ENCODE results near the gene MYO16.

The MYO16 gene

GRCh38 chr13:109140054-109140453, 510.6 kb downstream of the MYO16 start:
- DNase-seq = no peak

GRCh38 chr13:109140479-109141349, 511.3 kb downstream of the MYO16 start:
- no peak for DNase-seq

- no peak for DNase-seq
Measured at GRCh38 chr13:109141706-109142105, 512.3 kb downstream of the MYO16 start.

DNA sequence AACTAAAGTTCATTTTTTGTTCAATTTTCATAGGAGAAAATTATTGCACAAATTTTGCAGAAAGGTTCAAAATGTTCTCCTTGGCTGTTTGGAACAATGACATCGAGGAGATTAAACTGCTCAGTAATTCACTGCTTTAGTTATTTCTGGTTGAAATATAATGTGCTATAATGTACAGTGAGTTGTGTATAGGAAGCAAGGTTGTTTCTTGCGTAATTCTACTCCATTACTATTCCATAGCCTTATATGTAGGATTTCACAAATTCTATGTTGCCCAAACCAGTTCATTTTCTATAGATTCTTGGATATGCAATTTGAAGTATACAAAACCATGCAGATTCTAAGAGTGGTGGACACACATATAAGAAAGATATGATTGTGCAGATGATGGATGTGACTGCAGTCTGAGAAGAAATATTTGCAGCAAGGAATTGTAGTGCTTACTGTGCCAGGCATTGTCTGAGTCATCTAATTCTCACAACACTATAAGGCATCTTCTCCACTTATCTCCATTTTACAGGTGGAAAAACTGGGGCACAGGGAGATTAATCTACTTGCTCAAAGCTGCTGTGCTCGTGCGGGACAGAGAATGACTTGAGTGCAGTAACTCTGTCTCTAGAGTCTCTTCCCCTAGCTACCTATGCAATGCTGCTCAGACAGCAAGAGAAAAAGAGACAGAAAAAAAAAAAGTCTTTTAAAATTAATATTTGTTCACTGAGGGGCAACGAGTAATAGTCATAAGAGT, 515.5 kb downstream of the MYO16 start:
- no peak for DNase-seq

- no peak for DNase-seq
Measured at GRCh38 chr13:109145631-109146030, 516.2 kb downstream of the MYO16 start.

GRCh38 chr13:109146393-109146792, 517.0 kb downstream of the MYO16 start:
- DNase-seq = no peak

DNA sequence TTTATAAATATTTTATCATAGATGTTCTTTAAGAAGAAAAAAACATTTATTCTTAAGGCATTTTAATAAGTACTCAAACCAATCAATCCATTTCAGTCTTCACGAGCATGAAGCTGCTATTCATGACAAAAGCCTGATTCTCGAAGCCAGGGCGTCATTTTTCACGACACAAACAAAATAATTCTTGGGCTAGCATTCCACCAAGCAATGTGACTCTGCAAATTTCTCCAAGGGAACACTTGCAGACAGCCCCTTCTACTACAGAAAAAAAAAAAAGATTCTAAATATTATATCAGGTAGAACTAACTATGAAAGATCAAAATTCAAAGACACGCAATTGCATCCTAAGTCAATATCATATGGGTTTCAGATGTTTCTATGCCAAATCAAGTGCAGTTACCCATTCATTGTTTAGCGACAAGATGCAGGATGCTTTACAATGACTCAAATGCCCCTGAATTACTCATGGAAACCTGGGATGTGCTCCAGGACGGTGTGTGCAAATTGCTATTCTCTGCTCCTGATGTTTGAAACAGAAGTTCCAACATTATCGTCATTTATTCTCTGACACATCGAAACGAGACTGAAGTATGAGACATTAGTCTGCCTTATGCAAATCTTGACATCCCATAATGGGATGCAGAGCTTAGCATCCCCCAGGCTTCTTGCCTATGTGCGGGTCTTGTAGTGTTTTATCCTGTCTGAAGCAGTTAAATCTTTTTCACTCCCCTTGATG, 517.7 kb downstream of the MYO16 start:
- no peak for DNase-seq

DNA sequence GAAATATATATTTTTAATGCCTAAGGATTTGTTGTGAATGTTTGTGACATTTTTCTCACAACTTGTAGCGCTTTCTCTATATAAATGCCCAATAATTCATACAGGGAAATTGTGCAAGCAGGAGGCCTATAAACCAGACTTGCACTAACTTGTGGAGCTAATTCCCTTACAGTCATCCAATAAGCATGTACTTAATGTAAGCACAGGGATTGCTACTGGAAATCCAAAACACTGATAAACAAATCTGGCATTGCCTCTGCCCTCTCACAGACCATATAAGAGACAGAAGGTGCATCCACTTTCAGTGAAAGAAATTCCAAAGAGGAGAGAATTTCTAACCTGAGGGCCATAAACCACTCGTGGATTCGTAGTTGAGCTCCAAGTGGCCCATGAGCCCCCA, 518.8 kb downstream of the MYO16 start:
- no peak for DNase-seq

- no peak for DNase-seq
Measured at GRCh38 chr13:109150696-109151095, 521.3 kb downstream of the MYO16 start.

GRCh38 chr13:109151255-109151654, 521.8 kb downstream of the MYO16 start:
- no peak for DNase-seq

DNA sequence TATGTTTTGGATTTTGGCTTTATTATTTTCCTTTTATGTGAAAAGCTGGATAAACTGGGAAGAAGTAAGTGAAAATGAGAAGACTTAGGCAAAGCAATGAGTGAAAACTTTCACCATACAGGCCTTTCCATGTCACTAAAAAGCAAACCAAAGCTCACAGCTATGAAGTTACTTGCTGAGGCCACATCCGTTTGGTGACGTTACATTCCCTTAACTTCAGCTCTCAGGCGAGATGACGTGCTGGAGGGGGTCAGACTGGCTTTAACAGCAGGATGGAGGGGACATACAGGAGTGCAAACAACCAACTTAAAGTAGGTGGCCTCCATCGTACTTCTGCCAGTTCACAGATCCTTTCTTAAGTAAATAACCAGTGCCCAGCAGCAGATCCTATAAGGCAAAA, 522.3 kb downstream of the MYO16 start:
- no peak for DNase-seq

DNA sequence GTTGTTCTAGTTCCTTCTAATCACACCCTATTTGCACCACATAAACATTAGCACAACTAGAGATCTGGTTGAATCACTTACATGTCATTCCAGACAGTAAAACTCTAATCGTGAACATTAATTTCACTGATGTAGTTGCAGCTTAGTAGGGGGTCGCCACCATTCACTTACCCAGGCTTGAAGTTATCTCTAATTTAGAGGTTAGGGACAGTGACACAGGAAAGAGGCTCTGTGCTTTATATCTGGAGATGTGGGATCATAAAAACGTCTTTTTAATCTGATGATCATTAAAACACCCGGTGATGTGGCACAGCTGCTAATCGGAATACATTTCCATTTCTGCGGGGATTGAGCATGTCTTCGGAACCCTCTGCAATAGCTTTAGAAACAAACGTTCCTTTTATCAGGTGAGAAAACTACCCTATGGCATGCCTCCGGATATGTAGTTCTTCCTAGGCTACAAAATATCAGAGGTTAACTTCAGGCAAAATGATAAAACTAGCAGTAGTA, 523.0 kb downstream of the MYO16 start:
- DNase-seq = no peak

DNA sequence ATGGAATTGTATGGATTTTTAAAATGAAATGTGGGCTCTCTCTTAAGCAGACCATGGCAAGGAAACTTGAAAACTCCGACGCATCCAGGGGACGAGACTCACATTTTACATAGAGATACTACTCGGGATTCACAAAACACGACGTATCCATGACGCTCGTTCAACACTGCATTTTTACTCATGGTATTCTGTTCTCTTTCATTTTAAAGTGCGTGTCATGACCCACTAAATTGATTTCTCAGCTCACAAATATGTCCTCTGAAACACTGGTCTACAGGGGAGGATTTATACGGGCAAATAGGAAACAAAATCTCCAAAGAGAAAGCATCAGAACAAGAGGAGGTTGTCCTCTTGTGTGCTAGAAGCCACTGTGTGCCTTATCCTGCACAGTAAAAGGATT, 523.5 kb downstream of the MYO16 start:
- no peak for DNase-seq

DNA sequence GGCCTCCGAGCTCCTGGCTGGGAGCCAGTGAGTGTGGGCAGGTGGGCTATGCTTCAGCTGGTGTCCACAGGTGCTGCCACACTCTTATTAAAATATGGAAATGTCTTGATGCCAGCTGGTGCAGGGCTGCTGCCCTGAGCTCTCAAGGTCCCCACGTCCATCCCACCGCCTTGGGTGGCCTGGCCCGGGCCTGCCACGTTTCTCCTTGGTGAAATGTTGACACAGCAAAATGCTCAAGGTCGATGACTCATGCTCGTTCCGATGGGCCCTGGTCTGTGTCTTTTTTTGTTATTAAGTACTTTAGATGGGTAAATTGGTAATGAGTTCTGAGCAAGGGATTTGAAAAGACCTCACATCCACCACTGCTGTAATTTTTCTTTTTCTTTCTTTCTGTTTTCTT, 524.7 kb downstream of the MYO16 start:
- no peak for DNase-seq

GRCh38 chr13:109154546-109154945, 525.1 kb downstream of the MYO16 start:
- no peak for DNase-seq

- no peak for DNase-seq
Measured at GRCh38 chr13:109154966-109155761, 525.8 kb downstream of the MYO16 start.

DNA sequence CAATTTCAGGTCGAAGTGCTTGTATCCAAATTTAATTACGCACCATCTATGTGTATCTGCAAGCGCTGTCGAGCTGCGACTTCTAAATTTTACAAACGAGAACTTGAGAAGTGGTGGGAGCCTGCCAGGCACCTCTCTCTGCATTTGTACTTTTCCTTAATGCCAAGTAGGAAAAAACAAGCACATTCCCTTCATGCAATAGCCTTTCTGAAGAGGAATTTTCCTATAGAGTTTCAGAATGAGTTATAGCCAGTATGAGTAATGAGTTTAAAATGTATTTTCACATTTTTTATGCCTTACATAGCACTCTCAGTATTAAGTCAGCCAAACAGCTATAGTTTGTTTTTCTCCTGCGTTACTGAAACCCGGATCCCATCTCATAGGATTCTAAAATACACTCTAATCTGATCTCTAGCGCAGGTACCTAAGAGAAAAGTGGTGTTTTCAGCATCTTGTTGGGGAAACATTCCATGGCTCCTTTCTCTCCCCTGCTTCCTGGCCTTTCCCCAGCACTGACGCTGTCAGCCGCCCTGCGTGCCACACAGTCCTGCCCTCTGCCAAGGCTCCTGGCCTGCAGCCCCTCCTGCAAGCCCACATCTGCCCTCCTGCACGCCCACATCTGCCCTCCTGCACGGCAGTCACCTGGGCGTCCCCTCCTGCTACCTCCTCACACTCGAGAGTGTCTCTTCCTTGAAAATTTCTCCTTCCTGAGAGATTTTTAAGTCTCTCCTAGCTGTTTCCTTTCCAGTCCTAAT, 526.9 kb downstream of the MYO16 start:
- DNase-seq = no peak

DNA sequence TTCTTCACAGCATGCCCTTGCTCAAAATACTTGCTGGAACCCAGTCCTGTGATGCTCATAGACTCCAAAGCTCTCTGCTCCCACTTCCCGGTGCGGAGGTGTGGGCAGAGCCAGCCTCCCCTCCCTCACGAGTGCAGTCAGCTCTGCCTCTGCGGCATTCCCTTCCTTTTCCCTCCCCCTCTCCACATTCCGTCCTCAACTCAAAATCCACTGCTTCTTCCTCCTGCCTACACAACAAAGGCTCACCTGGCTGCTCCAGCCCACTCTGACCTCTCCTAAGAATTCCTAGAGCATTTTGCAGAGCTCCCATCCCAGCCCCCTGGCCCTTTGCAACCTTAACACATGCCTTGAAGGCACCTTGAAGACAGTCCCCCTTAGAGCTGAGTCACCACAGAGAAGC, 527.9 kb downstream of the MYO16 start:
- DNase-seq = no peak

GRCh38 chr13:109158383-109158782, 529.0 kb downstream of the MYO16 start:
- DNase-seq = no peak

- no peak for DNase-seq
Measured at GRCh38 chr13:109159650-109160309, 530.4 kb downstream of the MYO16 start.

GRCh38 chr13:109160357-109160756, 530.9 kb downstream of the MYO16 start:
- DNase-seq = no peak
